BE2C (cell line): ENCODE results near the gene SNX13.

ENCODE experiments used
- DNase-seq: peaks from one replicate; pipeline ENCODE4 v3.0.0-alpha.2; 2020
- H3K27me3 ChIP-seq: fragments of 250-450 bp; sonication (Bioruptor Pico); 2 replicates; pipeline ENCODE4 v1.5.1; 2020; ENCODE audit warnings: mild to moderate bottlenecking
- H3K36me3 ChIP-seq: fragments of 250-450 bp; sonication (Bioruptor Pico); 2 replicates; pipeline ENCODE4 v1.5.1; 2020; ENCODE audit warnings: mild to moderate bottlenecking
- H3K4me1 ChIP-seq: fragments of 250-450 bp; sonication (Bioruptor Pico); 2 replicates; pipeline ENCODE4 v1.5.1; 2020
- H3K4me3 ChIP-seq: 2 replicates; pipeline ENCODE4 v1.5.1; 2011; ENCODE audit warnings: low read depth, low read length
- H3K9me3 ChIP-seq: fragments of 250-450 bp; sonication (Bioruptor Pico); 2 replicates; pipeline ENCODE4 v1.5.1; 2020
- TF ChIP-seq, protein P1 (sequence below): IDR thresholded peaks from 2 replicates; pipeline ENCODE4 v1.5.1; 2012; ENCODE audit warnings: mild to moderate bottlenecking, low read depth, low read length

SNX13 gene

DNA sequence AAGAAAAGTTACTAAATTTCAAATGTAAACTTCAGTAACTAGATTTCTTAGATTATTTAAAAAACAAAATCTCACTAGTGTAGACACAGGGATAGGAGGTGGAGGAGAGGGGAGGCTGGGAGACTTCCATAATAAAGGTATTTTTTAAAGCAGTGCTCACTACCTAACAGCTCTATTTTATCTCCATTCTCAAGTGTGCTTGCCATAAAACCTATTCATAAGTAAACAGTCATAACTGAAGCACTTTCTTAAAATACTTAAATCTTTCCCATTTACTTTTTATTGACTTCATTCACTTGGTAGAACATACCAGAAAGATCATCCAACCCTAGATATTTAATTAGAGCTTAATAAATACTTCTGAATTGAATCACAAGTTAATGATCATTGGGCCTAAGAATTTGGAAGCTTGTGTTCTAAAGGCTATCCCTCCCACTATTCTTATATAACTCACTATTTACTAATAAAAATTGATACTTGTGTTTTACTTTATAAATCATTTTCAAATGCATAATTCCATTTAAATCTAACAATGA is 107.4 kb downstream of the SNX13 start:
- Histone ChIP-seq H3K9me3 (no peaks in the 10 kb centered on the region), H3K36me3 (no peaks in the 10 kb centered on the region)
- TF ChIP-seq, protein P1, sequence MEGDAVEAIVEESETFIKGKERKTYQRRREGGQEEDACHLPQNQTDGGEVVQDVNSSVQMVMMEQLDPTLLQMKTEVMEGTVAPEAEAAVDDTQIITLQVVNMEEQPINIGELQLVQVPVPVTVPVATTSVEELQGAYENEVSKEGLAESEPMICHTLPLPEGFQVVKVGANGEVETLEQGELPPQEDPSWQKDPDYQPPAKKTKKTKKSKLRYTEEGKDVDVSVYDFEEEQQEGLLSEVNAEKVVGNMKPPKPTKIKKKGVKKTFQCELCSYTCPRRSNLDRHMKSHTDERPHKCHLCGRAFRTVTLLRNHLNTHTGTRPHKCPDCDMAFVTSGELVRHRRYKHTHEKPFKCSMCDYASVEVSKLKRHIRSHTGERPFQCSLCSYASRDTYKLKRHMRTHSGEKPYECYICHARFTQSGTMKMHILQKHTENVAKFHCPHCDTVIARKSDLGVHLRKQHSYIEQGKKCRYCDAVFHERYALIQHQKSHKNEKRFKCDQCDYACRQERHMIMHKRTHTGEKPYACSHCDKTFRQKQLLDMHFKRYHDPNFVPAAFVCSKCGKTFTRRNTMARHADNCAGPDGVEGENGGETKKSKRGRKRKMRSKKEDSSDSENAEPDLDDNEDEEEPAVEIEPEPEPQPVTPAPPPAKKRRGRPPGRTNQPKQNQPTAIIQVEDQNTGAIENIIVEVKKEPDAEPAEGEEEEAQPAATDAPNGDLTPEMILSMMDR: no peak

DNA sequence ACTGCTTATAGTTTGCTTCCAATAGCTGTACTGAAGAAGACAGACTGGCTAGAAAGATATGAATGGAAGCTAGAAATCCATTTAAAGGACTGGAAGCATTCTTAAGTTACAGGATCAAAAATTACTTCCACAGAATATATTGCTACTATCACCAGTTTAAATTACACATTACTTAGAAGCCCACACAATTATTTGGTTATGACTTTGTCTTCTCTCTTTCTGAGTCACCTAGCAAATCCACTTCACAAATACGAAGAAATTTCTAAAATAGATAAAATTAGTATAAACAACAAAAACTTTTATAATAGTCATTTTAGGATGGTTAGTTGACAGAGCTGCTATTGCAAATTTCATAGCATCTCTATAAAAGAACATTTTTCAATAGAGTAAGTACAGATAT is 108.1 kb downstream of the SNX13 start:
- H3K27me3 ChIP-seq: no peaks in the 10 kb centered on the region
- DNase-seq: no peak
- H3K4me1 ChIP-seq: no peaks in the 10 kb centered on the region
- TF ChIP-seq, protein P1: no peak
- no peak overlapping the region for H3K4me3 ChIP-seq
- no peaks in the 10 kb centered on the region for H3K36me3 ChIP-seq
- H3K9me3 ChIP-seq: no peaks in the 10 kb centered on the region

More for the DNA sequence above, 107.4 kb downstream of the SNX13 start:
- no peaks in the 10 kb centered on the region for H3K27me3 ChIP-seq
- DNase-seq: no peak
- H3K4me3 ChIP-seq: no peak overlapping the region
- H3K4me1 ChIP-seq: no peaks in the 10 kb centered on the region

DNA sequence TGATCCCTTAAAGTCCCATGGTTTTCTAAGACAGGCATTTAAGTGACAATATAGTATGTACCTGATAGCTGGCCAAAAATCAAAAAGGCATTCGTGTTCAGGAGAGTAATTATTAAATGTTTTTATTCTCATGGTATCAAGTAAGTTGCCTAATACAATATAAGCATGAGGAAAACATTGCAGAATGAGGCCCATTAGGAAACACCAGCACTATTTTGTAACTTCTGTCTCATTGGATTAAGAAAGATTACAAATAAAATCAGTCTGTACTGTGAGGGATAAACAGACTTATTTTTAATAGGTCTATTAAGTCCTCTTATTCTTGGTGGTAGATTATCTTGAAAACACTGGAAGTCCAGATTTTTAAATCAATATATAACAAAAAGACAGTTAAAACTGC is 110.1 kb downstream of the SNX13 start:
- Histone ChIP-seq H3K36me3 (no peaks in the 10 kb centered on the region), H3K4me3 (no peak overlapping the region), H3K4me1 (no peaks in the 10 kb centered on the region), H3K27me3 (no peaks in the 10 kb centered on the region), H3K9me3 (no peaks in the 10 kb centered on the region)
- TF ChIP-seq, protein P1: no peak
- no peak for DNase-seq

DNA sequence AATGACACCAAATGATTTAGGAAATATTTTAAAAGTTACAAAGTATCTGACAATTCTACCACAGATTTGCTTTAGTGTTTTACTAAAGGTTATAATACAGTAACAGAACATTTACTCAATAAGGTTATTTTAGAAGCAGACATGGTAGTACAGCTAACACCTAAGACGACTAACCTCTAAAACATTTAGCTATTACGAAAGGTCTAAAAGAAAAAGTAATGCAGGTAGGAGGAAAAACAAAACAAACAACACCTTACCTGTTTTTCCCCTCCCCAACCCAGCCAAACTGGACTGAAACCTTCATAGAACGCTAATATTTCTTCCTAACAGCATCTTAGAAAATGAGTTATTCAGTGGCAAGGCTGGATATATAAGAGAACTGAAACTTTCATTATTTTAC is 111.3 kb downstream of the SNX13 start:
- no peaks in the 10 kb centered on the region for H3K27me3 ChIP-seq
- H3K9me3 ChIP-seq: no peaks in the 10 kb centered on the region
- H3K4me1 ChIP-seq: no peaks in the 10 kb centered on the region
- H3K4me3 ChIP-seq: no peak overlapping the region
- TF ChIP-seq, protein P1: no peak
- no peaks in the 10 kb centered on the region for H3K36me3 ChIP-seq
- DNase-seq: no peak

DNA sequence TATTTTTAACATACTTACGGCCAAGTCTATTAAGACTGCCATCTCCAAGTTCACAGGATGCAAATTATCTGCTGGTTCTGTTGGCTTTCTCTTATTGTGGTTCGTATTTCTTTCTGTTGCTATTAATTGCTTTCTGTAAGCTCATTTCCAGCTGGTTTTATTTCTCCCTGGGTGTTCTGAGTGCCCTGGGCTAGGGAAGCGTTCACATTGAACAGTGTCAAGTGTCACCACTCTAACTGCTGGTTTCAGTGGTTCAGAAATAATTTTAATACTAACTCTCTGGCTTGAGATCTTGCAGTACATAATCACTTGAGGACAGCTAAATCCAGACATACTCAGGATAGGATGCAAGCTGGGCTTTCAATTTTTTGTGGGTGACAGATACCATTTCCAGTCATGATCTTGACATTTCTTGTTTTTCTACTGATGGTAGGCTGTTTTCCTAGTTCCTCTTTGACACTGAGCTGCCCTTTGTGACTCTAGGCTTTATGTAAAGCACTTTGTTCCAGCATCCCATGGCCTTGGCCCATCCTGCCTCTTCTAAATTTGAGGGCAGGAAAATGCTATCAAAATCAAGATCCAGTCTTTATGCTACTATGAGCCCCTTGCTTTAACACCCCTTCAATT is 117.6 kb downstream of the SNX13 start:
- Histone ChIP-seq H3K4me3 (no peak overlapping the region), H3K9me3 (no peaks in the 10 kb centered on the region), H3K27me3 (no peaks in the 10 kb centered on the region), H3K36me3 (no peaks in the 10 kb centered on the region), H3K4me1 (no peaks in the 10 kb centered on the region)
- DNase-seq: no peak
- TF ChIP-seq, protein P1: no peak

DNA sequence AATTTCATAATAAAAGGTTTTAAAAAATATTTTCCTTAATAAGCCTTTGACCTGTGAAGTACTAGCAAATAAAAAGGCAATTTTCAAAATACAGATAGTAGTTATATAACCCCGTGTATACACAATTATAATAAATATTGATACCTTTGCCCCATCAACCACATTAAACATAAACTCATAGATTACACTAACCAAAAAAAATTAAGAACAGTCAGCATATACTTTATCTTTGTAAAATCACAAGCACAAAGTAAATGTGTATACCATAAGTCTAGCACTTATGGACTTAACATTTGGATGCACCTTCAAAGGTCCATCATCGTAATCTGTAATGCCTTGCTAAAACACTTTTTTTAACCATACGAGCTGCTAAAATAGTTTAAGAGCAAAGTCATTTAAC is 123.4 kb downstream of the SNX13 start:
- H3K4me1 ChIP-seq: no peaks in the 10 kb centered on the region
- H3K36me3 ChIP-seq: no peaks in the 10 kb centered on the region
- TF ChIP-seq, protein P1: no peak
- H3K9me3 ChIP-seq: no peaks in the 10 kb centered on the region
- no peaks in the 10 kb centered on the region for H3K27me3 ChIP-seq
- no peak overlapping the region for H3K4me3 ChIP-seq
- DNase-seq: no peak
